ENCODE measurements around the gene ITPK1. TPM values are rescaled to one million over a fixed set of nuclear protein-coding genes. Genes with fewer than 3 reads are reported as not detected.

ITPK1 gene
- total and polyA plus RNA-seq, 10 of the 15 experiments (the other 5 are each of a cell fraction or from before 2014, with no cell fraction given), result 1.3 to 73.2 (median 27.0) TPM

DNA sequence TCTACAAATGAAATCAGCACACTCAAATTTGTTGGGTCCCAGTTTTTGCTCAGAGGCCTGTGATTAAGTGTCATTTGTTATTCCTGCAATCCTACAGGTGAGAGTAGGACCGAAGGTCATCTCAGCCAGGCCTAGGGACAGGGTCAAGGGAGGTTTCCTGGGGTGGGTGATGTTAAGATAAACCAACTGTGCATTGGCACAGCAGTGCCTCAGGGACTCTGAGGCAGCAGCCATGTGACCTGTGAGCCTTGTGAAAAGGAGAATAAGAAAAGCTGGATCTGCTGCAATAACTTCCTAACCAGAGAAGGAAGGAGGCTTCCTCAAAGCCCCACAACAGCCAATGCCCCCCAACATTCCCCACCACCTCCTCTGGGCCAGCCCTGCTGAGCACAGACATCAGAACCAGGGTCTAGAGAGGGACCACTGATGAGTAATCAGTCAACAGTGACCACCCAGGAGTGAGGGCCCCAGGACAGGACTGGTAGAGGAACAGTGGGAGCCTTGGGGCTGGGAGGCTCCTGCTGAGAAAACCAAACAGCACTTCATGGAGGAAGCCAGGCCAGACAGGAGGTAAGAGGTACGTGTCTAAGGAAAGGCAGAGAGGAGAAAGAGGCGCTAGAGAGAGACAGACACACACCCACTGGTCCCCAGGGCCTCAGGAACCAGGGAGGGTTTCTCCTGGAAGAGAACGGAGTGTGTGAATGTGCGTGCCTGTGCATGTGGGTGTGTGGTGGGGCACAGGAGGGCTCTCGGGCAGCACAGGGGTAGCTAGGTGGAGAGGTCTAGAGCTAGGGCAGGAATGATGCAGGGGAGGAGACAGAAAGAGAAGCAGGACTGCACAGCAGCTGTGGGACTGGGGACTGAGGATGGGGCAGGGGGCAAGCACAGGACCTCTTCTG lies 82.4 kb downstream of the ITPK1 start:
- BruUV-seq (replicated peaks), result no TSS peak
- Histone ChIP-seq H3K9ac (ENCODE audit: control insufficient read depth, insufficient read depth, low read length) (no peak overlapping the region), H2AFZ (ENCODE audit: control insufficient read depth, low read depth, low read length) (no peak overlapping the region), H3K9me3 (replicated peaks; ENCODE audit: control insufficient read depth, insufficient read depth, low read length) (no peaks in the 10 kb centered on the region), H3K4me1 (ENCODE audit: control insufficient read depth, insufficient read depth, low read length) (peaks cover 41% of the 10 kb centered on the region), H4K20me1 (ENCODE audit: control insufficient read depth, insufficient read depth) (no peaks in the 10 kb centered on the region), H3K79me2 (ENCODE audit: control insufficient read depth, insufficient read depth, low read length) (peaks cover 11% of the 10 kb centered on the region), H3K4me3 (no peak overlapping the region), H3K36me3 (ENCODE audit: control insufficient read depth in 2 of 2, insufficient read depth in 2 of 2, low read length in 1 of 2) (peaks cover 0 to 5% of the 10 kb centered on the region in 2 experiments; a peak in 3 of 4 replicates), H3K27ac (ENCODE audit: control insufficient read depth, insufficient read depth) (peak overlapping the region; percentile 39), H3K4me2 (ENCODE audit: control insufficient read depth, insufficient read depth) (peak overlapping the region; percentile 10), H3K27me3 (replicated peaks in 1 of 2; ENCODE audit: control insufficient read depth in 2 of 2, insufficient read depth in 2 of 2, low read length in 1 of 2) (no peaks in the 10 kb centered on the region)
- ATAC-seq (peak; percentile 13), DNase-seq (ENCODE audit: low read depth, low spot score) (no peak), FAIRE-seq (peak; percentile 27)
- CTCF ChIA-PET, result interaction anchor here (0.6 to 4.2 kb wide), 19 partner anchors 8 to 151 kb away, joined by 3 to 56 read pairs (median 5); no protein-coding TSS in a partner anchor
- RAD21 ChIA-PET (ENCODE audit: unreplicated experiment), result interaction anchor here (0.8 to 2.3 kb wide), 11 partner anchors 27 to 151 kb away, joined by 3 to 36 read pairs (median 8); partner anchors contain the start of genes LYSET and MOAP1
- POLR2A ChIA-PET, result interaction anchor here (0.6 to 1.4 kb wide), 4 partner anchors 9 to 151 kb away, joined by 3 to 5 read pairs (median 3); partner anchors contain the start of gene MOAP1
- 88% methylated on average over 6 of the region's 6 CpGs for WGBS (ENCODE audit: insufficient coverage, insufficient replicate concordance, low lambda C conversion rate, missing lambda C conversion rate)
- intact Hi-C loops (cut with micrococcal nuclease; ENCODE audit: unreplicated experiment) (no loop called here), in situ Hi-C loops (cut with MboI) (no loop called here)
- TF ChIP-seq BRCA1 (IDR thresholded peaks at IDR 0.05; ENCODE audit: low read depth, low read length) (no peak), HDGF (IDR thresholded peaks at IDR 0.05) (0 out of 2 replicates have a peak, but pooled peaks have one; percentile 31)
- TF ChIP-seq, protein P1, sequence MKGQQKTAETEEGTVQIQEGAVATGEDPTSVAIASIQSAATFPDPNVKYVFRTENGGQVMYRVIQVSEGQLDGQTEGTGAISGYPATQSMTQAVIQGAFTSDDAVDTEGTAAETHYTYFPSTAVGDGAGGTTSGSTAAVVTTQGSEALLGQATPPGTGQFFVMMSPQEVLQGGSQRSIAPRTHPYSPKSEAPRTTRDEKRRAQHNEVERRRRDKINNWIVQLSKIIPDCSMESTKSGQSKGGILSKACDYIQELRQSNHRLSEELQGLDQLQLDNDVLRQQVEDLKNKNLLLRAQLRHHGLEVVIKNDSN (IDR thresholded peaks at IDR 0.05; ENCODE audit: borderline replicate concordance, extremely low read length, insufficient read depth, low read depth, low read length), result no peak
- SMC1A ChIA-PET (ENCODE audit: uncharacterized antibody, unreplicated experiment), result interaction anchor here (0.9 to 5.0 kb wide), 11 partner anchors 15 to 186 kb away, joined by 3 to 61 read pairs (median 3); no protein-coding TSS in a partner anchor

All from GM12878 (cell line).